Panc1 (cell line): ENCODE results near the gene TXN. TPM values are rescaled to one million over a fixed set of nuclear protein-coding genes. Genes with fewer than 3 reads are reported as not detected.

ENCODE experiments used
- ATAC-seq: fragments of 200-7000 bp; cut with Tn5 transposase; 2 replicates; pipeline ENCODE4 v1.9.1; 2020; ENCODE audit warnings: mild to moderate bottlenecking, moderate library complexity
- BruUV-seq: library from RNA; stranded (reverse); fragments of 400-500 nt; replicated peaks from 2 replicates; lab custom pipeline; 2021; lab: Mats Ljungman, UMichigan
- CTCF ChIA-PET: fragments of 300-600 bp; sonication (Branson Sonifier 250); formaldehyde crosslinking; loops from one replicate; lab custom pipeline; 2022; ENCODE audit warnings: antibody characterized with exemption; lab: Charles Lee
- POLR2A ChIA-PET: fragments of 300-600 bp; sonication (Branson Sonifier 250); formaldehyde crosslinking; loops from one replicate; lab custom pipeline; 2022; ENCODE audit warnings: antibody characterized with exemption; lab: Charles Lee
- DNase-seq: peaks from one replicate; pipeline ENCODE4 v3.0.0-alpha.2; 2010; ENCODE audit warnings: low read depth, low spot score
- H3K27ac ChIP-seq: 2 replicates; pipeline ENCODE4 v1.5.1; 2011; ENCODE audit warnings: mild to moderate bottlenecking, low read length, inconsistent platforms
- H3K27me3 ChIP-seq: fragments of 200-500 bp; sonication (Bioruptor generic); 2 replicates; pipeline ENCODE4 v1.6.0; 2014; ENCODE audit warnings: low read length, inconsistent platforms; ENCODE audit not compliant: control insufficient read depth, insufficient read depth
- H3K36me3 ChIP-seq: fragments of 200-500 bp; sonication (Bioruptor generic); 2 replicates; pipeline ENCODE4 v1.5.1; 2014; ENCODE audit warnings: inconsistent platforms, mild to moderate bottlenecking, low read length, moderate library complexity; ENCODE audit not compliant: control insufficient read depth, insufficient read depth
- H3K4me1 ChIP-seq: 2 replicates; pipeline ENCODE4 v1.5.1; 2011; ENCODE audit warnings: inconsistent platforms, mild to moderate bottlenecking, low read length, moderate library complexity; ENCODE audit not compliant: control insufficient read depth, insufficient read depth
- H3K4me3 ChIP-seq, 2 experiments: 2 replicates each; pipeline ENCODE4 v1.5.1; 2011 to 2012; ENCODE audit warnings: low read depth in 2 of 2, low read length in 2 of 2, mild to moderate bottlenecking in 2 of 2, inconsistent platforms in 1 of 2, moderate library complexity in 1 of 2
- H3K9me3 ChIP-seq: fragments of 200-500 bp; sonication (Bioruptor generic); 2 replicates; pipeline ENCODE4 v1.5.1; 2014; ENCODE audit warnings: low read depth, mild to moderate bottlenecking, inconsistent platforms, low read length, moderate library complexity; ENCODE audit not compliant: control insufficient read depth, insufficient read depth
- POLR2AphosphoS5 ChIP-seq: IDR thresholded peaks from 2 replicates; pipeline ENCODE4 v1.6.1; 2012; ENCODE audit warnings: mild to moderate bottlenecking, low read depth, low read length, moderate library complexity
- SIN3A ChIP-seq: IDR thresholded peaks from 2 replicates; pipeline ENCODE4 v1.6.1; 2012; ENCODE audit warnings: low read depth, mild to moderate bottlenecking, low read length, moderate library complexity, borderline replicate concordance; ENCODE audit not compliant: insufficient read depth
- TCF7L2 ChIP-seq: IDR thresholded peaks from 2 replicates; pipeline ENCODE4 v1.6.1; 2011; ENCODE audit warnings: mild to moderate bottlenecking, low read depth, low read length, inconsistent platforms
- in situ Hi-C: cut with HindIII; loops from 2 replicates; pipeline ENCODE4 v1.10.0; 2016; ENCODE audit warnings: low sequenced_read_pairs, low pct_unique_long_range_greater_than_20kb
- intact Hi-C: fragments of 100-400 bp; cut with micrococcal nuclease; formaldehyde crosslinking; loops from one replicate; pipeline ENCODE4 v1.10.0; 2022; ENCODE audit not compliant: unreplicated experiment
- total RNA-seq: library from RNA; stranded (reverse); gene quantifications from one replicate; pipeline ENCODE4 v1.2.1, GENCODE V29; 2021; ENCODE audit not compliant: unreplicated experiment
- TF ChIP-seq, protein P1 (sequence below): fragments of 450-650 bp; IDR thresholded peaks from 2 replicates; pipeline ENCODE4 v1.5.1; 2017; ENCODE audit warnings: mild to moderate bottlenecking
- TF ChIP-seq, protein P2 (sequence below), 2 experiments: IDR thresholded peaks; 2 replicates each; pipeline ENCODE4 v1.6.1; 2011 to 2012; ENCODE audit warnings: low read depth in 2 of 2, control low read depth in 1 of 2, low read length in 1 of 2, mild to moderate bottlenecking in 1 of 2, moderate library complexity in 1 of 2; ENCODE audit not compliant: insufficient read depth in 1 of 2

The TXN gene
- total RNA-seq, 1 experiment from 2014 or later = 197 TPM

DNA sequence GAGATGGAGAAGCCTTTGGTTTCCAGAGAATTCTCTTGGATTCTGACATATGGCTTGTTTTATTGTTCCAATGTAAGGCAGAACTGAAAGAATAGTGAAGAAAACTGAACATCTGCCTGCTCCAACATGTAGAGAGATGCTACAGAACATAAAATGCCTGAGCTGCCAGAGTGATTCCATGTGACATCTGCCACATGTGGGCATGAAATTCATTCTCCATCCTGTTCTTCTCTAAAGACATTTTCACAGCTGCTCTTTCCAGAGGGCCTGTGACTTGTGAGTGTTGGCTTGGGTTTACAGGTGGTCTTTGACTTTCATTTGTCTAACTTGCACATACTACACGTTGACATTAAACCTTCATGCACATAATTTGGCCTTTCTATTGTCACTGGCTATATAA is 33.7 kb upstream of the TXN start:
- CTCF ChIA-PET = no interaction called here
- Histone ChIP-seq H3K27ac (no peak overlapping the region), H3K36me3 (no peaks in the 10 kb centered on the region), H3K27me3 (no peaks in the 10 kb centered on the region), H3K4me3 (no peak overlapping the region), H3K9me3 (no peaks in the 10 kb centered on the region), H3K4me1 (no peaks in the 10 kb centered on the region)
- DNase-seq = no peak
- BruUV-seq = no TSS peak
- intact Hi-C loops = no loop called here
- no peak for ATAC-seq
- in situ Hi-C loops = no loop called here
- POLR2A ChIA-PET = no interaction called here
- TF ChIP-seq, protein P1, sequence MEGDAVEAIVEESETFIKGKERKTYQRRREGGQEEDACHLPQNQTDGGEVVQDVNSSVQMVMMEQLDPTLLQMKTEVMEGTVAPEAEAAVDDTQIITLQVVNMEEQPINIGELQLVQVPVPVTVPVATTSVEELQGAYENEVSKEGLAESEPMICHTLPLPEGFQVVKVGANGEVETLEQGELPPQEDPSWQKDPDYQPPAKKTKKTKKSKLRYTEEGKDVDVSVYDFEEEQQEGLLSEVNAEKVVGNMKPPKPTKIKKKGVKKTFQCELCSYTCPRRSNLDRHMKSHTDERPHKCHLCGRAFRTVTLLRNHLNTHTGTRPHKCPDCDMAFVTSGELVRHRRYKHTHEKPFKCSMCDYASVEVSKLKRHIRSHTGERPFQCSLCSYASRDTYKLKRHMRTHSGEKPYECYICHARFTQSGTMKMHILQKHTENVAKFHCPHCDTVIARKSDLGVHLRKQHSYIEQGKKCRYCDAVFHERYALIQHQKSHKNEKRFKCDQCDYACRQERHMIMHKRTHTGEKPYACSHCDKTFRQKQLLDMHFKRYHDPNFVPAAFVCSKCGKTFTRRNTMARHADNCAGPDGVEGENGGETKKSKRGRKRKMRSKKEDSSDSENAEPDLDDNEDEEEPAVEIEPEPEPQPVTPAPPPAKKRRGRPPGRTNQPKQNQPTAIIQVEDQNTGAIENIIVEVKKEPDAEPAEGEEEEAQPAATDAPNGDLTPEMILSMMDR = no peak

DNA sequence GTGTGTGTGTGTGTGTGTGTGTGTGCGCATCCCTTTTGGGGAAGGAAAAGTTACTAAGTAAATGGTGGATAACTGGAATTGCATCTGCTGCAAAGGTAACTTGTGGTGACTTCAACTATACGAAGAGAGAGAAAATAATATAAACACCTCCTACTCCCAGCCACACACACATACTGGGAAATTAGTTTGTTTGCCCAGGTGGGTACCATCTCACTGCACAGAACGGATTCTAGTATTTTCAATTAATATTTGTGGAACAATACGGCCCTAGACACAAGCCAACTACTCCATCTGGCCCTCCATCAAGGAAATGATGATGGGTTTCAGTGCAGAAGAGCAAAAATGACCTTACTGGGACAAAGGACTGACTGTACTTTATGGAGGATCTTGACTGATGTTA is 32.2 kb upstream of the TXN start:
- Histone ChIP-seq H3K27me3 (no peaks in the 10 kb centered on the region), H3K36me3 (no peaks in the 10 kb centered on the region), H3K27ac (no peak overlapping the region), H3K4me1 (no peaks in the 10 kb centered on the region), H3K9me3 (no peaks in the 10 kb centered on the region), H3K4me3 (no peak overlapping the region)
- in situ Hi-C loops = no loop called here
- no peak for ATAC-seq
- intact Hi-C loops = no loop called here
- ChIA-PET CTCF (no interaction called here), POLR2A (no interaction called here)
- no TSS peak for BruUV-seq
- TF ChIP-seq, protein P1 = no peak
- no peak for TF ChIP-seq POLR2AphosphoS5
- TF ChIP-seq SIN3A = no peak
- TF ChIP-seq, protein P2, sequence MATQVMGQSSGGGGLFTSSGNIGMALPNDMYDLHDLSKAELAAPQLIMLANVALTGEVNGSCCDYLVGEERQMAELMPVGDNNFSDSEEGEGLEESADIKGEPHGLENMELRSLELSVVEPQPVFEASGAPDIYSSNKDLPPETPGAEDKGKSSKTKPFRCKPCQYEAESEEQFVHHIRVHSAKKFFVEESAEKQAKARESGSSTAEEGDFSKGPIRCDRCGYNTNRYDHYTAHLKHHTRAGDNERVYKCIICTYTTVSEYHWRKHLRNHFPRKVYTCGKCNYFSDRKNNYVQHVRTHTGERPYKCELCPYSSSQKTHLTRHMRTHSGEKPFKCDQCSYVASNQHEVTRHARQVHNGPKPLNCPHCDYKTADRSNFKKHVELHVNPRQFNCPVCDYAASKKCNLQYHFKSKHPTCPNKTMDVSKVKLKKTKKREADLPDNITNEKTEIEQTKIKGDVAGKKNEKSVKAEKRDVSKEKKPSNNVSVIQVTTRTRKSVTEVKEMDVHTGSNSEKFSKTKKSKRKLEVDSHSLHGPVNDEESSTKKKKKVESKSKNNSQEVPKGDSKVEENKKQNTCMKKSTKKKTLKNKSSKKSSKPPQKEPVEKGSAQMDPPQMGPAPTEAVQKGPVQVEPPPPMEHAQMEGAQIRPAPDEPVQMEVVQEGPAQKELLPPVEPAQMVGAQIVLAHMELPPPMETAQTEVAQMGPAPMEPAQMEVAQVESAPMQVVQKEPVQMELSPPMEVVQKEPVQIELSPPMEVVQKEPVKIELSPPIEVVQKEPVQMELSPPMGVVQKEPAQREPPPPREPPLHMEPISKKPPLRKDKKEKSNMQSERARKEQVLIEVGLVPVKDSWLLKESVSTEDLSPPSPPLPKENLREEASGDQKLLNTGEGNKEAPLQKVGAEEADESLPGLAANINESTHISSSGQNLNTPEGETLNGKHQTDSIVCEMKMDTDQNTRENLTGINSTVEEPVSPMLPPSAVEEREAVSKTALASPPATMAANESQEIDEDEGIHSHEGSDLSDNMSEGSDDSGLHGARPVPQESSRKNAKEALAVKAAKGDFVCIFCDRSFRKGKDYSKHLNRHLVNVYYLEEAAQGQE (IDR thresholded peaks at IDR 0.05; ENCODE audit: insufficient read depth in 1 of 2, low read depth in 2 of 2, low read length in 1 of 2) = no peak
- no peak for TF ChIP-seq TCF7L2
- no peak for DNase-seq

DNA sequence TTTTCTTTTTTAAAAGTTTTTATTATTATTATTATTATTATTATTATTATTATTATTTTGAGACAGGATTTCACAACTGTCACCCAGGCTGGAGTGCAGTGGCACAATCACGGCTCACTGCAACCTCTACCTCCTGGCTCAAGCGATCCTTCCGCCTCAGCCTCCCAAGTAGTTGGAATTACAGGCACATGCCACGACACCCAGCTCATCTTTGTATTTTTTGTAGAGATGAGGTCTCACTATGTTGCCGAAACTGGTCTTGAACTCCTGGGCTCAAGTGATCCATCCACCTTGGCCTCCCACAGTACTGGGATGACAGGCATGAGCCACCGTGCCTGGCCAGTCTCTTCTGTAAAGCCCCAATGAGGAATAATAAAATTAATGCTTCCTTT is 31.0 kb upstream of the TXN start:
- TF ChIP-seq, protein P1 = no peak
- TF ChIP-seq SIN3A (no peak), TCF7L2 (no peak), POLR2AphosphoS5 (no peak)
- TF ChIP-seq, protein P2 (IDR thresholded peaks at IDR 0.05; ENCODE audit: insufficient read depth in 1 of 2, low read depth in 2 of 2, low read length in 1 of 2) = no peak
- ChIA-PET CTCF (no interaction called here), POLR2A (no interaction called here)
- Histone ChIP-seq H3K27me3 (no peaks in the 10 kb centered on the region), H3K9me3 (no peaks in the 10 kb centered on the region), H3K27ac (no peak overlapping the region), H3K36me3 (no peaks in the 10 kb centered on the region), H3K4me3 (no peak overlapping the region), H3K4me1 (no peaks in the 10 kb centered on the region)
- intact Hi-C loops = no loop called here
- ATAC-seq = no peak
- in situ Hi-C loops = no loop called here
- no peak for DNase-seq
- BruUV-seq = no TSS peak
